GM12873 (cell line): ENCODE measurements around the gene TAP1.

Experiments
- CTCF ChIP-seq: IDR thresholded peaks from 2 replicates; pipeline ENCODE4 v1.5.1; 2012; ENCODE audit warnings: low read depth, mild to moderate bottlenecking, moderate library complexity, low read length, control low read depth; ENCODE audit not compliant: insufficient read depth; ENCODE audit errors: missing control alignments

Gene TAP1

GRCh38 chr6:32887616-32888015 lies 34.1 kb upstream of the TAP1 start:
- no peak for TF ChIP-seq CTCF

GRCh38 chr6:32886681-32887383 lies 33.3 kb upstream of the TAP1 start:
- no peak for TF ChIP-seq CTCF

- TF ChIP-seq CTCF = peak; percentile 47
Observed at GRCh38 chr6:32885698-32886286, 32.3 kb upstream of the TAP1 start.

GRCh38 chr6:32883789-32884188 lies 30.3 kb upstream of the TAP1 start:
- TF ChIP-seq CTCF = no peak

GRCh38 chr6:32882879-32883250 lies 29.4 kb upstream of the TAP1 start:
- TF ChIP-seq CTCF = no peak

- TF ChIP-seq CTCF = no peak
Observed at GRCh38 chr6:32879691-32880090, 26.2 kb upstream of the TAP1 start.

- TF ChIP-seq CTCF = no peak
Observed at GRCh38 chr6:32876603-32877002, 23.1 kb upstream of the TAP1 start.
